Central memory CD8-positive, alpha-beta T cell (primary cell): Measurements from ENCODE around the gene ERP29.
A peak's percentile ranks its signal among the peaks of the same experiment; 100 is the strongest.
"Not testable (repeated sequence)": the region's sequence is repeated elsewhere in the genome, so short reads cannot be mapped to it uniquely, and the experiment has no call there.

ENCODE experiments used
- ATAC-seq: fragments of 150-1000 bp; cut with Tn5 transposase; replicated peaks from 2 replicates; pipeline ENCODE4 v1.10.0; 2022; ENCODE audit warnings: mild to moderate bottlenecking, moderate FRiP score, moderate number of reproducible peaks; ENCODE audit not compliant: poor library complexity, severe bottlenecking; ENCODE audit errors: extremely low read depth
- DNase-seq, 2 donors: peaks; one replicate each; pipeline ENCODE4 v3.0.0; 2021; ENCODE audit warnings: low spot score in 2 of 2
- H3K27ac Mint-ChIP-seq: one replicate; pipeline ENCODE4 v1.8.0; 2022; ENCODE audit warnings: low read depth, mild to moderate bottlenecking, moderate library complexity, mixed read lengths
- H3K27me3 Mint-ChIP-seq: one replicate; pipeline ENCODE4 v1.8.0; 2022; ENCODE audit warnings: mixed read lengths
- H3K36me3 Mint-ChIP-seq: one replicate; pipeline ENCODE4 v1.8.0; 2022; ENCODE audit warnings: mild to moderate bottlenecking, moderate library complexity, mixed read lengths; ENCODE audit not compliant: insufficient read depth
- H3K4me1 Mint-ChIP-seq: one replicate; pipeline ENCODE4 v1.8.0; 2022; ENCODE audit warnings: mixed read lengths
- H3K4me3 Mint-ChIP-seq: one replicate; pipeline ENCODE4 v1.8.0; 2022; ENCODE audit warnings: mild to moderate bottlenecking, moderate library complexity, mixed read lengths
- H3K9me3 Mint-ChIP-seq: one replicate; pipeline ENCODE4 v1.8.0; 2022; ENCODE audit warnings: mixed read lengths

Gene ERP29

GRCh38 chr12:112025808-112026375 is 12.7 kb downstream of the ERP29 start:
- Mint-ChIP-seq H3K4me3 (no peak overlapping the region), H3K9me3 (no peaks in the 10 kb centered on the region), H3K27ac (peak overlapping the region; percentile 13), H3K36me3 (peaks cover 48% of the 10 kb centered on the region), H3K4me1 (peaks cover 25% of the 10 kb centered on the region), H3K27me3 (no peaks in the 10 kb centered on the region)
- no peak for DNase-seq
- ATAC-seq: no peak

GRCh38 chr12:112029301-112029700 is 16.1 kb downstream of the ERP29 start:
- no peak overlapping the region for H3K27ac Mint-ChIP-seq
- DNase-seq (no peak), ATAC-seq (no peak)
- peaks cover 11% of the 10 kb centered on the region for H3K4me1 Mint-ChIP-seq
- no peaks in the 10 kb centered on the region for H3K27me3 Mint-ChIP-seq
- H3K9me3 Mint-ChIP-seq: no peaks in the 10 kb centered on the region
- peaks cover 50% of the 10 kb centered on the region for H3K36me3 Mint-ChIP-seq
- no peak overlapping the region for H3K4me3 Mint-ChIP-seq

- Mint-ChIP-seq H3K4me3 (no peak overlapping the region), H3K9me3 (no peaks in the 10 kb centered on the region), H3K27me3 (no peaks in the 10 kb centered on the region), H3K4me1 (peaks cover 6% of the 10 kb centered on the region), H3K27ac (no peak overlapping the region), H3K36me3 (peaks cover 52% of the 10 kb centered on the region)
- DNase-seq (no peak), ATAC-seq (no peak)
These were observed 18.2 kb downstream of the ERP29 start for GRCh38 chr12:112031472-112031871.

GRCh38 chr12:112032292-112032691 is 19.1 kb downstream of the ERP29 start:
- H3K27ac Mint-ChIP-seq: peak overlapping the region; percentile 17
- peaks cover 5% of the 10 kb centered on the region for H3K4me1 Mint-ChIP-seq
- H3K36me3 Mint-ChIP-seq: peaks cover 58% of the 10 kb centered on the region
- DNase-seq: no peak
- H3K9me3 Mint-ChIP-seq: no peaks in the 10 kb centered on the region
- H3K4me3 Mint-ChIP-seq: no peak overlapping the region
- no peak for ATAC-seq
- no peaks in the 10 kb centered on the region for H3K27me3 Mint-ChIP-seq

GRCh38 chr12:112035219-112035785 is 22.1 kb downstream of the ERP29 start:
- H3K27me3 Mint-ChIP-seq: no peaks in the 10 kb centered on the region
- no peak overlapping the region for H3K4me3 Mint-ChIP-seq
- peaks cover 68% of the 10 kb centered on the region for H3K36me3 Mint-ChIP-seq
- H3K4me1 Mint-ChIP-seq: no peaks in the 10 kb centered on the region
- DNase-seq (no peak), ATAC-seq (no peak)
- no peak overlapping the region for H3K27ac Mint-ChIP-seq
- H3K9me3 Mint-ChIP-seq: no peaks in the 10 kb centered on the region

- H3K4me3 Mint-ChIP-seq, H3K27me3 Mint-ChIP-seq, DNase-seq, H3K4me1 Mint-ChIP-seq, H3K9me3 Mint-ChIP-seq, ATAC-seq: not testable (repeated sequence)
- H3K36me3 Mint-ChIP-seq: peaks cover 66% of the 10 kb centered on the region
- peak overlapping the region; percentile 49 for H3K27ac Mint-ChIP-seq
These were observed 23.4 kb downstream of the ERP29 start for GRCh38 chr12:112036614-112037013.

GRCh38 chr12:112046003-112046402 is 32.8 kb downstream of the ERP29 start:
- DNase-seq: no peak
- Mint-ChIP-seq H3K4me1 (no peaks in the 10 kb centered on the region), H3K27me3 (no peaks in the 10 kb centered on the region), H3K4me3 (no peak overlapping the region), H3K9me3 (no peaks in the 10 kb centered on the region), H3K36me3 (peaks cover 67% of the 10 kb centered on the region), H3K27ac (no peak overlapping the region)
- no peak for ATAC-seq

GRCh38 chr12:112049351-112049750 is 36.1 kb downstream of the ERP29 start:
- no peak for ATAC-seq
- no peaks in the 10 kb centered on the region for H3K4me1 Mint-ChIP-seq
- no peaks in the 10 kb centered on the region for H3K27me3 Mint-ChIP-seq
- peaks cover 64% of the 10 kb centered on the region for H3K36me3 Mint-ChIP-seq
- H3K9me3 Mint-ChIP-seq: no peaks in the 10 kb centered on the region
- DNase-seq: no peak
- H3K4me3 Mint-ChIP-seq: no peak overlapping the region
- H3K27ac Mint-ChIP-seq: no peak overlapping the region

- no peak for DNase-seq
- ATAC-seq: no peak
- Mint-ChIP-seq H3K27ac (no peak overlapping the region), H3K4me3 (no peak overlapping the region), H3K36me3 (peaks cover 61% of the 10 kb centered on the region), H3K9me3 (no peaks in the 10 kb centered on the region), H3K27me3 (no peaks in the 10 kb centered on the region), H3K4me1 (no peaks in the 10 kb centered on the region)
These were observed 47.9 kb downstream of the ERP29 start for GRCh38 chr12:112061137-112061536.

- ATAC-seq: no peak
- H3K27me3 Mint-ChIP-seq: no peaks in the 10 kb centered on the region
- no peaks in the 10 kb centered on the region for H3K4me1 Mint-ChIP-seq
- H3K27ac Mint-ChIP-seq: no peak overlapping the region
- no peaks in the 10 kb centered on the region for H3K9me3 Mint-ChIP-seq
- DNase-seq: no peak
- no peak overlapping the region for H3K4me3 Mint-ChIP-seq
- H3K36me3 Mint-ChIP-seq: peaks cover 71% of the 10 kb centered on the region
These were observed 50.0 kb downstream of the ERP29 start for GRCh38 chr12:112063273-112063672.

- H3K27me3 Mint-ChIP-seq: no peaks in the 10 kb centered on the region
- no peak overlapping the region for H3K4me3 Mint-ChIP-seq
- peak overlapping the region; percentile 50 for H3K27ac Mint-ChIP-seq
- peaks cover 70% of the 10 kb centered on the region for H3K36me3 Mint-ChIP-seq
- H3K9me3 Mint-ChIP-seq: no peaks in the 10 kb centered on the region
- no peak for DNase-seq
- ATAC-seq: no peak
- H3K4me1 Mint-ChIP-seq: no peaks in the 10 kb centered on the region
These were observed 53.3 kb downstream of the ERP29 start for GRCh38 chr12:112066566-112066965.
